ENCODE measurements around the gene FGFR3. TPM values are rescaled to one million over a fixed set of nuclear protein-coding genes. Genes with fewer than 3 reads are reported as not detected.
"Not testable (repeated sequence)": the region's sequence is repeated elsewhere in the genome, so short reads cannot be mapped to it uniquely, and the experiment has no call there.

The FGFR3 gene
- total RNA-seq, 1 donor from 2014 or later, result 14.7 TPM

DNA sequence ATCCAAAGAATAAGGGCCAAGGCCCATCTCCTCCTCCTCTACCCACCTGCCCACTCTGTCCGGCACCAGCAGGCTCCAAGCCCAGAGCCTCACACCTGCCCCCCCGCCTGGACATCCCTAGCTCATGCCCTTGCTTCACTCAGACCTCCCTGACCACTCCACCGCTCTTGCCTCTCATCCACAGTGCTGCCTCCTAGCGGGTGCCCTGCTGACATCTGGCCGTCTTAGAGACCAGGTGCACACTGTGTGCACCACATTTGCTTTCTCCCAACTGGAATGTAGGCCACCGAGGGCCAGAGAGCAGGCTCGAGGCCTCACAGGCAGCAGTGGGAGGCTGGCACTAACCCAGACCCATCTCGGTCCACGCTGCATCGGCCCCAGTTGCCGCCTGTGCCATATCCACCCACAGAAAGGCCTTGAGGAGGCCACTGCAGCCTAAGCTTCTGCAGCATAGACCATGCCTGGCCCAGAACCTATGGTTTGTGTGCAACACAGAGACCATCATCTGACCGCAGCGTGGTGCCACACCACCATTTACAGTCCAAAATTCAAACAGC lies 49.3 kb downstream of the FGFR3 start:
- no peak for DNase-seq

DNA sequence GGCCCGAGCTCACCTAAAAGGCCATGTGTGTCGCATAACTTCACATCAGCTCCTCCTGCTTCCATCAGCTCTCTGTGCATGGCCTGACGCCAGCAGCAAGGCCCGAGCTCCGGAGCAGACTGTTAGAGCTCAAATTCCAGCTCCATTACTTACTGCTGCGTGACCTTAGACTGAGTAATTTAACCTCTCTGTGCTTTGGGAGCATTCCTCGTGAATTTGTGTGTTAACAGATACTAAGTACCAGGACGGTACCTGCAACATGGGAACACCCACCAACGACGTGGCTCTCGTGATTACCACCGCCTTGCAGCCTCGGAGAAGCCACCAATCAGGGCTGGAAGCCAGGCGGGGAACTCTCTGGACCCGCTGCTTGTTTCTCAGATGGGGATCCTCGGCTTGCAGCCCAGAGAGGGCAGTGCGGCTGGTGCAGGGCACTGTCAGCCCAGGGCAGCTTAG lies 49.9 kb downstream of the FGFR3 start:
- DNase-seq, result no peak

- peak; percentile 46 for DNase-seq
Observed at GRCh38 chr4:1843852-1844251, 50.8 kb downstream of the FGFR3 start.

GRCh38 chr4:1844618-1845017 lies 51.5 kb downstream of the FGFR3 start:
- not testable (repeated sequence) for DNase-seq

GRCh38 chr4:1846580-1846979 lies 53.5 kb downstream of the FGFR3 start:
- no peak for DNase-seq

GRCh38 chr4:1850276-1850675 lies 57.2 kb downstream of the FGFR3 start:
- DNase-seq, result no peak

DNA sequence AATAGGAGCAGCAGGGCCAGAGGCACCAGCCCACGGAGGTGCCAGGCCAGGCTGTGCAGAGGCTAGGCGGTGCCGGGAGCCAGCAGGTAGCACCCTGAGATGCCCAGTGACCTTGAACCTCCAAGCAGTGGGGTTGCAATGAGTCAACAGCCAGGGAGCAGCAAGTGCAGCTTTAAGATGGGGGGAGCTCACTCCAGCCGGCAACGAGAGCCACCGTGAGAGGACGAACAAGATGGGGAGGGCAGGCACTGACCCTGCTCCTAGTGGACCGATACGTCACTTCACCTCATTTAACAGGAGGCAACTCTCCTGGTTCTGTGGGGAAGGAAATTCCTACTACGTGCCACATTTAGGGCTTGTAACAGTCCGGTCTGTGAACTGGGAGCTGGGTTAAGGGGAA lies 58.1 kb downstream of the FGFR3 start:
- no peak for DNase-seq

GRCh38 chr4:1851575-1852410 lies 58.7 kb downstream of the FGFR3 start:
- DNase-seq, result no peak

DNA sequence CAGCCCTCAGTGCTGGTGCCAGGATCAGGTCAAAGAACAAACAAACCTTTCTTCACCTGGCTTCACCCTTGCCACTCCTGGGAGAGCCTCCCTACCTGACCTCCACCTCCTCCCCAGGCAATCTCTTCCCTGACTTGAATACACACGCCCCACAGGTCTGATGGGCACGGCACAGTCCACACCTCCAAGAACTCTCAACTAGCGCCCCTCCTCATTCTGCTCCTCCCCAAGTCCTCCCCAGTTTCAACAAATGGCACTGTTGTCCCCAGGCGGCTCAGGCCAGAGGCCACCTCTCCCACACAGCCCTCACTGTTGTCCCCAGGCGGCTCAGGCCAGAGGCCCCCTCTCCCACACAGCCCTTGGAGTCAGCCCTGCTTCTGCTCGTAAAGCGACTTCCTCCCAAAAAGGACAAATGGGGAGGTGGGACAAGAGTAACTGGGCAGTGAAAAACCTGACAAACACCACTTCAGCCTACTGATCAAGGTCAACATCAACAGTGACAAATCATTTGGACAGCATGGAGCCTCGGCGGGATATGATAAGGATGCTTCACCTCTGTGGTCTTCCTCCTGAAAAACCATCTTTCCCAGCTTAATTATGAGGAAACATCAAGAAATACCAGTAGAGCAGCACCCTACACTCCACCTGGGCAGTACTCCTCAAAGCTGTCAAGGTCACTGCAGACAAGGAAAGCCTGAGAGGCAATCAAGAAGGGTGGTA lies 60.0 kb downstream of the FGFR3 start:
- no peak for DNase-seq

- DNase-seq, result no peak
Observed at GRCh38 chr4:1854752-1855151, 61.7 kb downstream of the FGFR3 start.

- DNase-seq, result no peak
Observed at GRCh38 chr4:1855333-1856070, 62.4 kb downstream of the FGFR3 start.

GRCh38 chr4:1856071-1856942 lies 63.2 kb downstream of the FGFR3 start, which contains the start of gene LETM1:
Gene LETM1 (minus strand): TSS chr4:1856156. CDS start chr4:1855950, 206 bp downstream.
- DNase-seq, result peak; percentile 97

GRCh38 chr4:1856943-1857699 lies 64.0 kb downstream of the FGFR3 start:
- DNase-seq, result no peak

GRCh38 chr4:1857931-1858330 lies 64.8 kb downstream of the FGFR3 start:
- no peak for DNase-seq

Other genes with a start within 250 kb of the FGFR3 start
- 0.78 TPM for gene FAM53A, start 109.0 kb upstream of the FGFR3 start, total RNA-seq
- 48.8 TPM for gene SLBP, start 81.0 kb upstream of the FGFR3 start, total RNA-seq
- gene TMEM129, start 72.0 kb upstream of the FGFR3 start, total RNA-seq, result 12.8 TPM
- 1.6 TPM for gene TACC3, start 71.8 kb upstream of the FGFR3 start, total RNA-seq
- gene LETM1, start 62.9 kb downstream of the FGFR3 start, total RNA-seq, result 92.3 TPM
- gene NSD2, start 78.1 kb downstream of the FGFR3 start, total RNA-seq, result 105 TPM
- gene NELFA, start 215.7 kb downstream of the FGFR3 start, total RNA-seq, result 19.0 TPM

Measured in occipital lobe (tissue), 2 donors.